H1 (cell line): Measurements from ENCODE around the gene PRTN3. TPM values are rescaled to one million over a fixed set of nuclear protein-coding genes. Genes with fewer than 3 reads are reported as not detected.

Source experiments
- CTCF ChIA-PET: fragments of 300-600 bp; sonication (Branson Sonifier 250); formaldehyde crosslinking; loops from one replicate; lab custom pipeline; 2021; ENCODE audit not compliant: partially characterized antibody; lab: Charles Lee
- POLR2A ChIA-PET: fragments of 300-600 bp; sonication (Branson Sonifier 250); formaldehyde crosslinking; loops from one replicate; lab custom pipeline; 2021; ENCODE audit warnings: inconsistent platforms; ENCODE audit not compliant: partially characterized antibody; lab: Charles Lee
- DNase-seq, 2 experiments: peaks; one replicate each; pipeline versions ENCODE4 v3.0.0 to v3.0.0-alpha.2; 2010 to 2022; ENCODE audit warnings: low spot score in 2 of 2, low read depth in 1 of 2, mixed read lengths in 1 of 2
- FAIRE-seq: peaks from 2 replicates; lab custom pipeline; 2011; peaks lifted over from hg19 to GRCh38; lab: Jason Lieb, UNC
- H2AFZ ChIP-seq: 2 replicates; pipeline ENCODE4 v1.8.1; 2012; ENCODE audit warnings: low read length, inconsistent platforms
- H2AK5ac ChIP-seq: 2 replicates; pipeline ENCODE4 v1.6.1; 2013; ENCODE audit warnings: low read depth, low read length
- H2BK120ac ChIP-seq: replicated peaks from 2 replicates; pipeline ENCODE3; 2013; ENCODE audit warnings: low read depth, low read length, inconsistent platforms
- H2BK12ac ChIP-seq: 2 replicates; pipeline ENCODE4 v1.6.1; 2013; ENCODE audit warnings: low read depth, low read length
- H2BK15ac ChIP-seq: 2 replicates; pipeline ENCODE4 v1.6.1; 2013; ENCODE audit warnings: low read length
- H2BK20ac ChIP-seq: 2 replicates; pipeline ENCODE4 v1.6.1; 2013; ENCODE audit warnings: low read length
- H2BK5ac ChIP-seq: 2 replicates; pipeline ENCODE4 v1.6.1; 2013; ENCODE audit warnings: low read depth, low read length
- H3K14ac ChIP-seq: 2 replicates; pipeline ENCODE4 v1.6.1; 2013; ENCODE audit warnings: inconsistent platforms; ENCODE audit not compliant: insufficient read length
- H3K18ac ChIP-seq: 2 replicates; pipeline ENCODE4 v1.6.1; 2013; ENCODE audit warnings: low read length; ENCODE audit errors: extremely low read depth
- H3K23ac ChIP-seq: 2 replicates; pipeline ENCODE4 v1.6.1; 2013; ENCODE audit warnings: inconsistent platforms; ENCODE audit not compliant: insufficient read length
- H3K23me2 ChIP-seq: 2 replicates; pipeline ENCODE4 v1.6.1; 2013; ENCODE audit warnings: low read depth, low read length
- H3K27ac ChIP-seq: 2 replicates; pipeline ENCODE4 v1.6.1; 2011; ENCODE audit warnings: low read depth, low read length, inconsistent platforms
- H3K27me3 ChIP-seq, 4 experiments: replicated peaks in 1 of 4; 1 replicate in 1 of 4; 2 replicates in 3 of 4; pipeline versions ENCODE4 v1.6.1 to v1.8.1; 2011 to 2013; ENCODE audit warnings: low read length in 3 of 4, mild to moderate bottlenecking in 3 of 4, inconsistent platforms in 2 of 4, mixed read lengths in 2 of 4, moderate library complexity in 1 of 4; ENCODE audit not compliant: control insufficient read depth in 3 of 4, insufficient read depth in 3 of 4; ENCODE audit errors: extremely low read depth in 1 of 4
- H3K36me3 ChIP-seq, 4 experiments: 2 replicates each; pipeline versions ENCODE4 v1.6.1 to v1.8.1; 2011 to 2013; ENCODE audit warnings: mild to moderate bottlenecking in 4 of 4, low read length in 3 of 4, moderate library complexity in 2 of 4, control low read depth in 1 of 4, inconsistent platforms in 1 of 4; ENCODE audit not compliant: insufficient read depth in 4 of 4, control insufficient read depth in 2 of 4
- H3K4ac ChIP-seq: replicated peaks from 2 replicates; pipeline ENCODE3; 2013; ENCODE audit warnings: low read length, low read depth, mixed read lengths, inconsistent platforms; ENCODE audit not compliant: insufficient read length
- H3K4me1 ChIP-seq, 4 experiments: replicated peaks in 1 of 4; 1 replicate in 1 of 4; 2 replicates in 3 of 4; pipeline versions ENCODE4 v1.6.1 to v1.8.1; 2011 to 2013; ENCODE audit warnings: low read length in 3 of 4, inconsistent platforms in 2 of 4, mixed read lengths in 1 of 4; ENCODE audit not compliant: insufficient read depth in 4 of 4, control insufficient read depth in 3 of 4
- H3K4me2 ChIP-seq, 2 experiments: 2 replicates each; pipeline versions ENCODE4 v1.6.1 to v1.8.1; 2011 to 2013; ENCODE audit warnings: low read depth in 2 of 2, low read length in 2 of 2, control low read depth in 1 of 2, inconsistent platforms in 1 of 2, mild to moderate bottlenecking in 1 of 2; ENCODE audit not compliant: insufficient read depth in 1 of 2
- H3K4me3 ChIP-seq, 4 experiments: fragments of 200-600, 300-600 bp in 1 of 4; sonication (generic), shearing (Covaris generic), sonication (Bioruptor Twin) in 1 of 4; 2 replicates each; pipeline versions ENCODE4 v1.5.1 to v1.8.1; 2011 to 2016; ENCODE audit warnings: low read length in 4 of 4, low read depth in 3 of 4, control low read depth in 2 of 4, inconsistent platforms in 2 of 4, mild to moderate bottlenecking in 2 of 4, mixed read lengths in 1 of 4, moderate library complexity in 1 of 4; ENCODE audit not compliant: insufficient read depth in 2 of 4; ENCODE audit errors: extremely low read depth in 1 of 4
- H3K56ac ChIP-seq: replicated peaks from 2 replicates; pipeline ENCODE3; 2013; ENCODE audit warnings: low read depth, mild to moderate bottlenecking, mixed read lengths, low read length, inconsistent platforms; ENCODE audit not compliant: insufficient read length
- H3K79me1 ChIP-seq: 2 replicates; pipeline ENCODE4 v1.6.1; 2013; ENCODE audit warnings: low read depth, low read length, control low read depth
- H3K79me2 ChIP-seq, 2 experiments: 2 replicates each; pipeline versions ENCODE4 v1.6.1 to v1.8.1; 2012 to 2013; ENCODE audit warnings: low read length in 2 of 2, mild to moderate bottlenecking in 2 of 2, inconsistent platforms in 1 of 2; ENCODE audit not compliant: insufficient read depth in 2 of 2, control insufficient read depth in 1 of 2
- H3K9ac ChIP-seq, 4 experiments: replicated peaks in 1 of 4; 1 replicate in 1 of 4; 2 replicates in 3 of 4; pipeline versions ENCODE4 v1.6.1 to v1.8.1; 2011 to 2013; ENCODE audit warnings: low read depth in 3 of 4, low read length in 3 of 4, control low read depth in 2 of 4, mild to moderate bottlenecking in 2 of 4, moderate library complexity in 2 of 4, inconsistent platforms in 1 of 4; ENCODE audit errors: extremely low read depth in 1 of 4
- H3K9me3 ChIP-seq, 2 experiments: 2 replicates each; pipeline versions ENCODE4 v1.6.1 to v1.8.1; 2012 to 2013; ENCODE audit warnings: mild to moderate bottlenecking in 2 of 2, moderate library complexity in 2 of 2, control low read depth in 1 of 2, inconsistent platforms in 1 of 2, low read depth in 1 of 2, low read length in 1 of 2, mixed read lengths in 1 of 2; ENCODE audit not compliant: insufficient read depth in 2 of 2
- H4K20me1 ChIP-seq, 2 experiments: replicated peaks in 1 of 2; 2 replicates each; pipeline versions ENCODE3 to v1.8.1; 2011 to 2013; ENCODE audit warnings: inconsistent platforms in 2 of 2, low read length in 2 of 2, mild to moderate bottlenecking in 1 of 2; ENCODE audit not compliant: insufficient read depth in 2 of 2, control insufficient read depth in 1 of 2
- H4K5ac ChIP-seq: 2 replicates; pipeline ENCODE4 v1.6.1; 2013; ENCODE audit warnings: low read length, low read depth, mixed read lengths, inconsistent platforms; ENCODE audit not compliant: insufficient read length
- H4K8ac ChIP-seq: 2 replicates; pipeline ENCODE4 v1.8.0; 2013; ENCODE audit warnings: mild to moderate bottlenecking, moderate library complexity, low read length, inconsistent platforms; ENCODE audit not compliant: insufficient read depth; ENCODE audit errors: extremely low read depth
- H4K91ac ChIP-seq: replicated peaks from 2 replicates; pipeline ENCODE3; 2013; ENCODE audit warnings: low read length, mixed read lengths, inconsistent platforms; ENCODE audit not compliant: insufficient read length
- KDM4A ChIP-seq: IDR thresholded peaks from one replicate; pipeline ENCODE4 v1.7.1; 2012; ENCODE audit warnings: low read depth, mild to moderate bottlenecking, moderate library complexity, low read length, inconsistent platforms; ENCODE audit not compliant: severe bottlenecking
- NANOG ChIP-seq: IDR thresholded peaks from 2 replicates; pipeline ENCODE4 v1.6.1; 2011; ENCODE audit warnings: low read length, low read depth, mild to moderate bottlenecking, inconsistent platforms; ENCODE audit not compliant: insufficient read depth, poor library complexity, severe bottlenecking
- WGBS, 2 experiments: shearing (Covaris generic) in 1 of 2; methylation state at CpG; one replicate each; pipeline versions ENCODE4 v1.1.6 to v1.1.7; 2013 to 2015; ENCODE audit warnings: low lambda C conversion rate in 2 of 2, mixed read lengths in 2 of 2, inconsistent platforms in 1 of 2, low coverage in 1 of 2, missing lambda C conversion rate in 1 of 2; ENCODE audit not compliant: insufficient replicate concordance in 2 of 2, insufficient coverage in 1 of 2, insufficient read length in 1 of 2; ENCODE audit errors: extremely low coverage in 1 of 2, missing lambda C conversion rate in 1 of 2; 5-methylcytosine and 5-hydroxymethylcytosine counted together
- polyA plus RNA-seq, 7 experiments: library from polyadenylated mRNA; depleted of rRNA in 3 of 7; stranded (reverse) in 5 of 7; unstranded in 2 of 7; fragments of >200 nt in 5 of 7; fragments of 200-250 nt in 2 of 7; gene quantifications; 1 replicate in 5 of 7; 2 replicates in 1 of 7; 4 replicates in 1 of 7; pipeline versions ENCODE4 v1.2.1 to v1.2.3, GENCODE V29; 2011 to 2013; ENCODE audit warnings: missing spikeins in 2 of 7, mixed read lengths in 2 of 7
- total RNA-seq: library from RNA; stranded (reverse); fragmentation: NEBNext Ultra II Directional; extraction: Animal tissue kit (Norgen Biotek cat#: 25700); gene quantifications from 2 replicates; pipeline ENCODE4 v1.2.1, GENCODE V29; 2021

PRTN3 gene
- total and polyA plus RNA-seq, 2 of the 8 experiments (the other 6 are each of a cell fraction or from before 2014, with no cell fraction given) = 0.39 to 2.1 TPM

DNA sequence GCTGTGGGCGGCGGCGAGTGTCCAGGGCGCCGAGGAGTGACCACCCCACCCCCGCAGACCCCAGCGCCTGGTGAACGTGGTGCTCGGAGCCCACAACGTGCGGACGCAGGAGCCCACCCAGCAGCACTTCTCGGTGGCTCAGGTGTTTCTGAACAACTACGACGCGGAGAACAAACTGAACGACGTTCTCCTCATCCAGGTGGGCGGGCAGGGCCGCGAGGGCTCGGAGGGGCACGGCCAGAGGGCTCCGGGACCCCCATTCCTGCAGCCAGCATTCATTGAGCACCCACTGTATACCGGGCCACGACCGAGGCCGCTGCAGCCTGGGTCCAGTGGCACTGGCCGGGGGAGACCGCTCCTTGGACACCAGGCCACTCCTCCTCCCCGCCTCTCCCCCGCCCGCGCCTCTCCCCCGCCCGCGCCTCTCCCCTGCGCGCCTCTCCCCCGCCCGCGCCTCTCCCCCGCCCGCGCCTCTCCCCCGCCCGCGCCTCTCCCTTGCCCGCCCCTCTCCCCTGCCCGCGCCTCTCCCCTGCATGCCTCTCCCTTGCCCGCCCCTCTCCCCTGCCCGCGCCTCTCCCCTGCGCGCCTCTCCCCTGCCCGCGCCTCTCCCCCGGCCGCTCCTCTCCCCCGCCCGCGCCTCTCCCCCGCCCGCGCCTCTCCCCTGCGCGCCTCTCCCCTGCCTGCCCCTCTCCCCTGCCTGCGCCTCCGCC is 3.2 kb downstream of the PRTN3 start:
- Histone ChIP-seq H3K14ac (no peak overlapping the region), H3K9ac (no peak overlapping the region), H3K23me2 (peaks cover 6% of the 10 kb centered on the region; the same call in 1 of the 2 replicates), H4K5ac (peak overlapping the region; percentile 33), H3K79me2 (no peaks in the 10 kb centered on the region), H3K9me3 (no peaks in the 10 kb centered on the region), H2BK20ac (no peak overlapping the region), H3K4me2 (peak overlapping the region; percentile 66 to 84), H2AFZ (peak overlapping the region; percentile 3; the same call in 1 of the 2 replicates), H3K79me1 (no peaks in the 10 kb centered on the region), H3K27me3 (peaks cover 7 to 21% (median 16%) of the 10 kb centered on the region in 4 experiments), H2BK12ac (no peak overlapping the region), H3K18ac (no peak overlapping the region), H4K91ac (no peak overlapping the region), H2BK5ac (no peak overlapping the region), H2AK5ac (no peak overlapping the region), H3K23ac (no peak overlapping the region), H3K27ac (no peak overlapping the region), H2BK120ac (no peak overlapping the region), H3K56ac (no peak overlapping the region), H3K36me3 (no peaks in the 10 kb centered on the region), H3K4me3 (peak overlapping the region in 3 of 4 experiments; percentile 23 to 53 (median 30); a peak in 5 of 8 replicates), H2BK15ac (no peak overlapping the region), H4K8ac (peak overlapping the region; percentile 25; the same call in 1 of the 2 replicates), H4K20me1 (no peaks in the 10 kb centered on the region), H3K4me1 (peaks cover 0 to 6% (median 4%) of the 10 kb centered on the region in 4 experiments; a peak in 4 of 7 replicates), H3K4ac (no peak overlapping the region)
- CTCF ChIA-PET = interaction anchor here (1.3 kb wide), 1 partner anchor 12 kb away, joined by 4 read pairs; no protein-coding TSS in a partner anchor
- TF ChIP-seq NANOG (no peak), KDM4A (peak; percentile 52)
- DNase-seq (no peak), FAIRE-seq (no peak)
- POLR2A ChIA-PET = interaction anchor here (0.9 to 5.4 kb wide), 5 partner anchors 7 to 44 kb away, joined by 3 to 30 read pairs (median 3); no protein-coding TSS in a partner anchor
- 21% methylated on average over 21 of the region's 70 CpGs; no CpG with 5 or more reads in 1 of the 2 experiments for WGBS, 2 experiments
